ENCODE data around the gene GABARAPL2.
A peak's percentile ranks its signal among the peaks of the same experiment; 100 is the strongest.

The GABARAPL2 gene

DNA sequence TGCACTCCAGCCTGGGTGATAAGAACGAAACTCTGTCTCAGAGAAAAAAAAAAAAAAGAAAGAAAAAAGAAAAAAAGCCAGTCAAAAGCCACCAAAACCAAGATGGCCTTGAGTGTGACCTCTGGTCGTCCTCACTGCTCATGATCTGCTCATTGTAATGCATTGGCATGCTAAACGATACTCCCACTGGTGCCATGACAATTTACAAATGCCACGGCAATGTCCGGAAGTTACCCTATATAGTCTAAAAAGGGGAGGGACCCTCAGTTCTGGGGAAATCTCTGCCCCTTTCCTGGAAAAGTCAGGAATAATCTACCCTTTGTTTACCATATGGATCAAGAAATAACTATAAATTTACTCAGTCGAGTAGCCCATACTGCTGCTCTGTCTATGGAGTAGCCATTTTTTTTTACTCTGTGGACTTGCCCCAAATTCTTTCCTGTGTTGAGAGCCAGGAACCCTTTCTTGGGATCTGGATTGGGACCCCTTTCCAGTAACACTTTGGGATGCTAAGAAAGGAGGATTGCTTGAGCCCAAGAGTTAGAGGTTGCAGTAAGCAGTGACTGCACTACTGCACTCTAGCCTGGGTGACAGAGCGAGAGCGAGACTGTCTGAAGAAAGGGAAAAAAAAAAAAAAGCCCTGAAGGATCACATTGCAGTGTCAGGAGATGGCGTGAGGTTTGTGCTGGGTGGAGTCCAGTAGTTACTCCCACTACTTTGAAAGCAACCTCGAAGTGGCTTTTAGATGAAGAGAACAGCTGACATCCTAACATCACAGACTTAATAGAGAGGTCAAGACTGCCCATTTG, 6.4 kb upstream of the GABARAPL2 start:
- no peak overlapping the region for H3K4me2 ChIP-seq
- no peak for TF ChIP-seq Cebpa-rat (IDR thresholded peaks at IDR 0.05)

DNA sequence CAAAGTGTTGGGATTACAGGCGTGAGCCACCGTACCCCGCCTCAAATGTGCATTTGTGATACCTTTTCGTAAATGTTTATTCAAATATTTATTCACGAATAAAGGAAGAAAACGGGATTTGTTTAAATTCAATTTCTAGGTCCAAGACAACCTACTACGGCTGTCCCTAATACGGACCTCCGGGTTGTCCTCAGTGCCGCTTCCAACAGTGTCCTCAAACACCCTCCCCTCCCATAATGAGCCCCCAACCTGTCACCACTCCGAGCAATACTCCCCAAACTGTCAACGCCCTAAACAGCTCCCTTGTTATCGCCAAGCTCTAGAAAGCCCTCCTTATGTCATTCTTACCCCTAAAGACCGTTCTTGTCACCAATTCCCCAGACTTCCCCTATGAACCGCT, 539 bp upstream of the GABARAPL2 start:
- Histone ChIP-seq H4K20me1 (peaks cover 29 to 44% (median 43%) of the 10 kb centered on the region in 11 experiments; a peak in 21 of 22 replicates), H3K4me2 (peak overlapping the region; percentile 75 to 99 (median 91)), H3K36me3 (peaks cover 28 to 34% (median 32%) of the 10 kb centered on the region in 11 experiments), H3K27me3 (no peaks in the 10 kb centered on the region), H3K9ac (peak overlapping the region; percentile 85 to 95 (median 89)), H3K27ac (peak overlapping the region; percentile 70 to 87 (median 81); a peak in 20 of 22 replicates), H3K4me1 (peaks cover 47 to 56% (median 53%) of the 10 kb centered on the region in 10 experiments), H3K9me3 (replicated peaks in 1 of 11) (no peaks in the 10 kb centered on the region), H3K4me3 (peak overlapping the region; percentile 85 to 100 (median 96))
- TF ChIP-seq Cebpa-rat (IDR thresholded peaks at IDR 0.05), result no peak

More for the DNA sequence above, 6.4 kb upstream of the GABARAPL2 start:
- H3K4me1 ChIP-seq, result peaks cover 12 to 24% (median 15%) of the 10 kb centered on the region in 10 experiments
- H3K27me3 ChIP-seq, result peaks cover 0 to 6% (median under 1%) of the 10 kb centered on the region in 11 experiments; a peak in 6 of 22 replicates
- H3K9me3 ChIP-seq (replicated peaks in 1 of 11), result no peaks in the 10 kb centered on the region
- no peak overlapping the region for H3K9ac ChIP-seq
- H4K20me1 ChIP-seq, result no peaks in the 10 kb centered on the region
- H3K4me3 ChIP-seq, result no peak overlapping the region
- no peaks in the 10 kb centered on the region for H3K36me3 ChIP-seq
- no peak overlapping the region for H3K27ac ChIP-seq

DNA sequence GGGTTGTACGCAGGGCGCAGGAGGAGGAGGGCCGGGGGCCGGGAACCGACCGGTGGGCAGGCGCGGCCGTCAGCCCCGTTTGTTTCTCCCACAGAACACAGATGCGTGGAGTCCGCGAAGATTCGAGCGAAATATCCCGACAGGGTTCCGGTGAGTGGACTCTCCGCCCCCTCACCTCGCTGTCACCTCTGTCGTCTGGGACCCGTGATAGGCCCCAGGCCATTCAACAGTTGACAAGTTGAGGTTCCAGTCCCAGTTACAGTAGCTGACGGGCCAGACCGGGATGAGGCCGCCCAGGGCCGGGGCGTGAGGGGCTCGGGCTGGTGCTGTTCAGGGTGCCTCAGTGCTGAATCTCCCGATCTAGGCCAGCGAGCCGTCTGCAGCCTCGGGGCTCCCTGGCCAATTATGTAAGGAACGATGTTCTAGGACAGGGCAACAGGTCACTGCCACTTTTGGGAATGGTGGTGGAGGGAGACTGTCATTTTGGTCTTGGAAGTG, 628 bp downstream of the GABARAPL2 start:
- TF ChIP-seq Cebpa-rat (IDR thresholded peaks at IDR 0.05), result no peak
- Histone ChIP-seq H3K4me3 (peak overlapping the region; percentile 85 to 100 (median 96)), H4K20me1 (peaks cover 34 to 55% (median 53%) of the 10 kb centered on the region in 11 experiments; a peak in 21 of 22 replicates), H3K27me3 (no peaks in the 10 kb centered on the region), H3K36me3 (peaks cover 36 to 46% (median 44%) of the 10 kb centered on the region in 11 experiments), H3K4me1 (peaks cover 55 to 65% (median 60%) of the 10 kb centered on the region in 10 experiments), H3K9ac (peak overlapping the region; percentile 85 to 95 (median 89)), H3K27ac (peak overlapping the region; percentile 70 to 87 (median 81)), H3K4me2 (peak overlapping the region; percentile 94 to 100 (median 98)), H3K9me3 (replicated peaks in 1 of 11) (no peaks in the 10 kb centered on the region)

DNA sequence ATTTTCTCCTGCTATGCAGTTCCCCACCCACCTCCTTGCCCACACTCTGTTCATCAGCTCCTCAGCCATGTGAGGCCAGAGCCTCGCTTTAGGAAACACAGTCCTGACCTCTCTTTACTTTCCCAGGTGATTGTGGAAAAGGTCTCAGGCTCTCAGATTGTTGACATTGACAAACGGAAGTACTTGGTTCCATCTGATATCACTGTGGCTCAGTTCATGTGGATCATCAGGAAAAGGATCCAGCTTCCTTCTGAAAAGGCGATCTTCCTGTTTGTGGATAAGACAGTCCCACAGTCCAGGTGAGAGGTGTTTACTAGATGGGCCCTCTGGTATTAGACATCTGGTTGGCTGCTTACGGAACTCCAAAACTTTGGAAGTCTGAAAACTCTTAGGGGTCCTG, 1.7 kb downstream of the GABARAPL2 start:
- Histone ChIP-seq H3K27me3 (no peaks in the 10 kb centered on the region), H3K36me3 (peaks cover 47 to 57% (median 55%) of the 10 kb centered on the region in 11 experiments), H4K20me1 (peaks cover 40 to 66% (median 63%) of the 10 kb centered on the region in 11 experiments), H3K27ac (no peak overlapping the region), H3K4me3 (peak overlapping the region in 2 of 10 experiments; percentile 89 to 97; a peak in 1 of 20 replicates), H3K9ac (peak overlapping the region in 3 of 11 experiments; percentile 9 to 93 (median 89); a peak in 3 of 22 replicates), H3K4me2 (peak overlapping the region; percentile 94 to 100 (median 98)), H3K9me3 (replicated peaks in 1 of 11) (no peaks in the 10 kb centered on the region), H3K4me1 (peaks cover 55 to 76% (median 66%) of the 10 kb centered on the region in 10 experiments)
- no peak for TF ChIP-seq Cebpa-rat (IDR thresholded peaks at IDR 0.05)

DNA sequence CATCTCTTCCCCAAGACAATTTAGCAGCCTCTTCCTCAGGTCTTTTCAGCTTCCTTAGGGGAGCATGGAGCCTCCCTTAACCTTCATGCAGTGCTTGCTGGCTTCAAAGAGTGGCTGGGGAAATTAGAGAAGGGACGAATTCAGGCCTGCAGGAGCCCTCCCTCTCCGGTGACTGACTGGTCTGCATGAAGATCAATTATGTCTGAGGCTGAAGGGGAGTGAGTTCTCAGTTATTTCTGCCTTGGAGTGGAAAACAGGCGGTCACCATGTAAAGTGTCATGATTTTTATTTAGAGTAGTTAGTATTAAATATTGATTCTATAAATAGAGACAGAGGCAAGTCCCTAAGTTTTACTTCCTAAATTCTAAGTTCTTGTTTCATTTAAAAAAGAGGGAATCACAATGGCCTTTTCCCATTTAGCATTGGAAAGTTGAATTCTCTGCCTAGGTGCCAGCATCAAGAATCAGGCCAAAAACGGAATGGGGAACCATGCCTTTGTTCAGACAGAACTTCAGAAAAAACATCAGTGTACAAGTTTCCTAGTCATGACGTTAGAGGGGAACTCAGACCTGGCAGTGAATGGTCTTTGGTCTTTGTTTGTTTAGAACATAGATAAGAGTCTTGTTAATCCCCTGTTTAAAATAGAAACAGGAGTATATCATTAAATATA, 4.4 kb downstream of the GABARAPL2 start:
- Histone ChIP-seq H3K4me2 (peak overlapping the region; percentile 18 to 97 (median 57); a peak in 18 of 22 replicates), H3K27ac (peak overlapping the region in 4 of 11 experiments; percentile 47 to 67 (median 52); a peak in 8 of 22 replicates), H3K4me1 (peaks cover 43 to 69% (median 57%) of the 10 kb centered on the region in 10 experiments), H3K4me3 (no peak overlapping the region), H3K36me3 (peaks cover 73 to 83% (median 81%) of the 10 kb centered on the region in 11 experiments), H3K9ac (peak overlapping the region in 4 of 11 experiments; percentile 25 to 59 (median 42); a peak in 5 of 22 replicates), H3K27me3 (no peaks in the 10 kb centered on the region), H3K9me3 (replicated peaks in 1 of 11) (no peaks in the 10 kb centered on the region), H4K20me1 (peaks cover 53 to 92% (median 89%) of the 10 kb centered on the region in 11 experiments)
- no peak for TF ChIP-seq Cebpa-rat (IDR thresholded peaks at IDR 0.05)

DNA sequence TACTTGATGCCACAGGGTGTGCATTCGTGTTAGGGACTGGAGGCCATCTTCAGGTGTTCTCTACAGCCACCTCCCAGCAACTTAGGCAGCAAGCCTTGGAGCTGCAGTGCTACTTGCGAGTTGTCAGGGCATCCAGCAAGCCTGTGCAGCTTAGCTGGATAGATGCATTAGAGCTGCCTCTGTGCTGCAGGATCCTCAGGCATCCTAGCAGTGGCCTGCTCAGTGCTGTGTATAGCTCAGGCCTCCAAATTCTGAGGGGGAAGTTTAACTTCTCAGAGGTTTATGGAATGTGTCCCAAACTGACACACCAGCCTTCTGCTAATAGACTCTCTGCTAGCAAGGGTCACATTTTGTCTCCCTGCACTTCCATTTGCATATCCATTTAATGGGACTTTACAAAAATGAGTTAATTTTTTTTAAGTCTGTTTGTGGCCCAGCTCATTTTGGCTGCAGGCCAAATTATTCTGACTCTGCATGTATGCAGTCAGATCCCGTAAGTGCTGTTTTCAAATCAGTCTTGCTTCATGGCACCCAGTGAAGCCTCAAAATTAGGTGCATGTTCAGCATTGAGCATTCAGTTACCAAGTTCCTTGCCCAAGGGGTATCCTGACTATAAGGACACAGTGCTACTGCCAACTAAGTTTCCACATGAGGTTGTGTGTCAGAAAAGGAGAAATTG, 6.8 kb downstream of the GABARAPL2 start:
- Histone ChIP-seq H3K4me3 (no peak overlapping the region), H3K4me2 (peak overlapping the region in 3 of 11 experiments; percentile 15 to 85 (median 83); a peak in 5 of 22 replicates), H4K20me1 (peaks cover 44 to 99% (median 92%) of the 10 kb centered on the region in 11 experiments), H3K36me3 (peaks cover 93 to 100% (median 100%) of the 10 kb centered on the region in 11 experiments), H3K27me3 (no peaks in the 10 kb centered on the region), H3K4me1 (peaks cover 27 to 56% (median 42%) of the 10 kb centered on the region in 10 experiments), H3K9ac (no peak overlapping the region), H3K9me3 (replicated peaks in 1 of 11) (no peaks in the 10 kb centered on the region), H3K27ac (no peak overlapping the region)
- no peak for TF ChIP-seq Cebpa-rat (IDR thresholded peaks at IDR 0.05)

DNA sequence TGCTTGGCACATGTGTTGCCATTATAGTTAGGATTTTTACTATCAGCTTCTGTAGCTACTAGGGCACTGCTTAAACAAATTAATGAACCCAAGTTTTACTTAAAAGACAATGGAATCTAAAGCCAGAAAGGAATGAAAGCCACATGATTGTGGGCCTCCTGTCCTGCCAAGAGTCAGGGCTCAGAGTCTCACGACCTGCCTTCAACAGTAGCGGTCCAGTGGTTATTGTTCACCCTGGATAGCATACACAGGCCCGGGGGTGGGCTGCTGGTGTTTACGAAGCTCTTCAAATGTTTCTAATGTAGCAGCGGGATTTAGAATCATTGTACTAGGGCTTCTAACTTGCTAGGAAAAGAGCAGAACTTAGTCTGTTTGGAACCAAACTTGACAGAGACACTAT, 7.8 kb downstream of the GABARAPL2 start:
- Histone ChIP-seq H3K27ac (no peak overlapping the region), H4K20me1 (peaks cover 37 to 98% (median 82%) of the 10 kb centered on the region in 11 experiments), H3K4me1 (peaks cover 22 to 48% (median 39%) of the 10 kb centered on the region in 10 experiments), H3K4me3 (no peak overlapping the region), H3K27me3 (no peaks in the 10 kb centered on the region), H3K9ac (no peak overlapping the region), H3K4me2 (no peak overlapping the region), H3K36me3 (peaks cover 93 to 100% (median 100%) of the 10 kb centered on the region in 11 experiments), H3K9me3 (replicated peaks in 1 of 11) (no peaks in the 10 kb centered on the region)
- no peak for TF ChIP-seq Cebpa-rat (IDR thresholded peaks at IDR 0.05)

DNA sequence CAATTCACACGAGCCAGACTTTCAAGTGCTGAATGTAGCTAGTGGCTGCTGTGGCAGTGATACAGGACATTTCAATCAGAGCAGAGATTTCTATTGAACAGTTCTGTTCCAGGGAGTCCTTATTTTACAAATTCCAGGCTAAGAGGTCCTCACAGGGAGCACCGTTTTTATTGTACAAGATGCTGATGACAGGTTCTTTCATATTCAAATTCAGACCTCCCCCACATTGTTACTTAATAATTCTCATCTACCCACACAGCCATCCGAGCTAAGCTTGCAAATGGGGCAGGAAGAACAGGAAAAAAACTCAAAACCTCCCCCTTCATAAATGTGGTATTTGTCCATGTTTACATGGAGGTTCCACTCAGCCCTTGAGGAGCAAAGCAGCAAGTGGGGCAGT, 9.8 kb downstream of the GABARAPL2 start:
- Histone ChIP-seq H4K20me1 (peaks cover 19 to 85% (median 65%) of the 10 kb centered on the region in 11 experiments; a peak in 21 of 22 replicates), H3K9me3 (replicated peaks in 1 of 11) (no peaks in the 10 kb centered on the region), H3K27ac (no peak overlapping the region), H3K4me3 (no peak overlapping the region), H3K36me3 (peaks cover 95 to 100% (median 97%) of the 10 kb centered on the region in 11 experiments), H3K27me3 (no peaks in the 10 kb centered on the region), H3K4me2 (no peak overlapping the region), H3K4me1 (peaks cover 17 to 38% (median 25%) of the 10 kb centered on the region in 10 experiments), H3K9ac (no peak overlapping the region)
- TF ChIP-seq Cebpa-rat (IDR thresholded peaks at IDR 0.05), result no peak

Data from BLaER1 treated with 17β-estradiol and CSF1 and Interleukin-3, amounts not matched to agents 10 nM and 100 nM (cell line).